MM.1S (cell line): Measurements from ENCODE around the gene ITPR1.

Source experiments
- DNase-seq: peaks from one replicate; pipeline ENCODE4 v3.0.0-alpha.2; 2015
- H2AFZ ChIP-seq: fragments of 300-600 bp; sonication (generic); 2 replicates; pipeline ENCODE4 v1.6.0; 2016; ENCODE audit warnings: antibody characterized with exemption, low read length
- H3F3A ChIP-seq: fragments of 300-600 bp; sonication (generic); 2 replicates; pipeline ENCODE4 v1.6.1; 2016; ENCODE audit warnings: mild to moderate bottlenecking, antibody characterized with exemption, low read length, moderate library complexity, mixed read lengths; ENCODE audit not compliant: insufficient read depth
- H3K27ac ChIP-seq: fragments of 300-600 bp; sonication (generic); 2 replicates; pipeline ENCODE4 v1.5.1; 2016; ENCODE audit warnings: mild to moderate bottlenecking, low read length
- H3K27me3 ChIP-seq: fragments of 300-600 bp; sonication (generic); replicated peaks from 2 replicates; pipeline ENCODE4 v1.6.0; 2016; ENCODE audit warnings: low read length; ENCODE audit not compliant: insufficient read depth
- H3K36me3 ChIP-seq: fragments of 300-600 bp; sonication (generic); replicated peaks from 2 replicates; pipeline ENCODE4 v1.6.1; 2016; ENCODE audit warnings: mild to moderate bottlenecking, low read length, mixed read lengths; ENCODE audit not compliant: insufficient read depth
- H3K4me1 ChIP-seq: fragments of 300-600 bp; sonication (generic); 2 replicates; pipeline ENCODE4 v1.6.1; 2016; ENCODE audit warnings: low read length, mixed read lengths
- H3K4me2 ChIP-seq: fragments of 300-600 bp; sonication (generic); 2 replicates; pipeline ENCODE4 v1.6.0; 2016; ENCODE audit warnings: low read depth, low read length
- H3K4me3 ChIP-seq: fragments of 300-600 bp; sonication (generic); 2 replicates; pipeline ENCODE4 v1.5.1; 2016; ENCODE audit warnings: low read length, mixed read lengths
- H3K79me2 ChIP-seq: fragments of 300-600 bp; sonication (generic); 2 replicates; pipeline ENCODE4 v1.6.1; 2016; ENCODE audit warnings: mixed run types, low read length, mixed read lengths
- H3K9ac ChIP-seq: fragments of 300-600 bp; sonication (generic); 2 replicates; pipeline ENCODE4 v1.6.1; 2016; ENCODE audit warnings: low read length, mixed read lengths
- H3K9me2 ChIP-seq: fragments of 300-600 bp; sonication (generic); replicated peaks from 2 replicates; pipeline ENCODE4 v1.6.1; 2016; ENCODE audit warnings: mild to moderate bottlenecking, low read length, mixed read lengths; ENCODE audit not compliant: insufficient read depth
- H3K9me3 ChIP-seq: fragments of 300-600 bp; sonication (generic); replicated peaks from 2 replicates; pipeline ENCODE4 v1.6.1; 2016; ENCODE audit warnings: mild to moderate bottlenecking, low read length, mixed read lengths; ENCODE audit not compliant: insufficient read depth
- H4K20me1 ChIP-seq: fragments of 300-600 bp; sonication (generic); 2 replicates; pipeline ENCODE4 v1.6.1; 2016; ENCODE audit warnings: mild to moderate bottlenecking, low read length, moderate library complexity, mixed read lengths; ENCODE audit not compliant: insufficient read depth
- CTCF ChIP-seq: fragments of 300-600 bp; sonication (generic); IDR thresholded peaks from 2 replicates; pipeline ENCODE4 v1.5.1; 2016; ENCODE audit warnings: antibody characterized with exemption, low read length, mixed read lengths
- EZH2 ChIP-seq: fragments of 300-600 bp; sonication (generic); optimal IDR thresholded peaks from 2 replicates; pipeline ENCODE3; 2017; ENCODE audit warnings: low read depth, mild to moderate bottlenecking, antibody characterized with exemption, low read length, mixed read lengths
- EZH2phosphoT487 ChIP-seq: fragments of 300-600 bp; sonication (generic); IDR thresholded peaks from 2 replicates; pipeline ENCODE4 v1.6.1; 2018; ENCODE audit warnings: antibody characterized with exemption, low read length

The ITPR1 gene

GRCh38 chr3:4859788-4860187 lies 366.6 kb downstream of the ITPR1 start:
- H3K4me3 ChIP-seq: no peak overlapping the region
- no peak overlapping the region for H3K27ac ChIP-seq
- H2AFZ ChIP-seq: no peak overlapping the region
- H3K27me3 ChIP-seq: no peaks in the 10 kb centered on the region
- H3F3A ChIP-seq: no peaks in the 10 kb centered on the region
- no peak for DNase-seq
- H3K9me2 ChIP-seq: no peaks in the 10 kb centered on the region
- H3K4me1 ChIP-seq: no peaks in the 10 kb centered on the region
- no peak overlapping the region for H3K9ac ChIP-seq
- no peak overlapping the region for H3K4me2 ChIP-seq
- H3K36me3 ChIP-seq: no peaks in the 10 kb centered on the region
- no peaks in the 10 kb centered on the region for H3K79me2 ChIP-seq
- TF ChIP-seq EZH2phosphoT487: no peak
- TF ChIP-seq EZH2: no peak
- TF ChIP-seq CTCF: no peak
- no peaks in the 10 kb centered on the region for H3K9me3 ChIP-seq
- no peaks in the 10 kb centered on the region for H4K20me1 ChIP-seq

- H3K36me3 ChIP-seq: no peaks in the 10 kb centered on the region
- 0 out of 2 replicates have a peak, but pooled peaks cover 3% of the 10 kb centered on the region for H3K4me1 ChIP-seq
- H3K79me2 ChIP-seq: no peaks in the 10 kb centered on the region
- no peak overlapping the region for H3K27ac ChIP-seq
- H3K9me3 ChIP-seq: no peaks in the 10 kb centered on the region
- TF ChIP-seq EZH2: no peak
- TF ChIP-seq EZH2phosphoT487: no peak
- no peak for TF ChIP-seq CTCF
- H3K4me2 ChIP-seq: no peak overlapping the region
- H3K9ac ChIP-seq: no peak overlapping the region
- H3F3A ChIP-seq: no peaks in the 10 kb centered on the region
- no peak overlapping the region for H3K4me3 ChIP-seq
- no peak overlapping the region for H2AFZ ChIP-seq
- no peak for DNase-seq
- no peaks in the 10 kb centered on the region for H3K27me3 ChIP-seq
- H3K9me2 ChIP-seq: no peaks in the 10 kb centered on the region
- no peaks in the 10 kb centered on the region for H4K20me1 ChIP-seq
Observed at GRCh38 chr3:4862973-4863372, 369.8 kb downstream of the ITPR1 start.

GRCh38 chr3:4864503-4864902 lies 371.4 kb downstream of the ITPR1 start:
- Histone ChIP-seq H3K4me1 (0 out of 2 replicates have a peak, but pooled peaks cover 4% of the 10 kb centered on the region), H2AFZ (no peak overlapping the region), H3K9me2 (no peaks in the 10 kb centered on the region), H3K27ac (no peak overlapping the region), H3K79me2 (no peaks in the 10 kb centered on the region), H3K27me3 (no peaks in the 10 kb centered on the region), H3K4me2 (no peak overlapping the region), H3K9me3 (no peaks in the 10 kb centered on the region), H4K20me1 (no peaks in the 10 kb centered on the region), H3K36me3 (no peaks in the 10 kb centered on the region), H3K9ac (no peak overlapping the region), H3K4me3 (no peak overlapping the region), H3F3A (no peaks in the 10 kb centered on the region)
- no peak for DNase-seq
- no peak for TF ChIP-seq EZH2phosphoT487
- TF ChIP-seq CTCF: no peak
- TF ChIP-seq EZH2: no peak
